Vagina (tissue), 2 donors: ENCODE results near the gene CPD.

Experiments
- CTCF ChIP-seq, 3 experiments: fragments of 450-650 bp in 2 of 3; fragments of 200-600 bp in 1 of 3; sonication (generic) in 1 of 3; IDR thresholded peaks; one replicate each; pipeline ENCODE4 v1.5.1; 2017 to 2019; ENCODE audit warnings: antibody characterized with exemption in 3 of 3, mild to moderate bottlenecking in 2 of 3, moderate library complexity in 2 of 3
- POLR2A ChIP-seq, 2 donors: fragments of 450-650 bp; IDR thresholded peaks; one replicate each; pipeline ENCODE4 v1.6.1; 2017; ENCODE audit warnings: antibody characterized with exemption in 2 of 2, mild to moderate bottlenecking in 2 of 2, moderate library complexity in 2 of 2

DNA sequence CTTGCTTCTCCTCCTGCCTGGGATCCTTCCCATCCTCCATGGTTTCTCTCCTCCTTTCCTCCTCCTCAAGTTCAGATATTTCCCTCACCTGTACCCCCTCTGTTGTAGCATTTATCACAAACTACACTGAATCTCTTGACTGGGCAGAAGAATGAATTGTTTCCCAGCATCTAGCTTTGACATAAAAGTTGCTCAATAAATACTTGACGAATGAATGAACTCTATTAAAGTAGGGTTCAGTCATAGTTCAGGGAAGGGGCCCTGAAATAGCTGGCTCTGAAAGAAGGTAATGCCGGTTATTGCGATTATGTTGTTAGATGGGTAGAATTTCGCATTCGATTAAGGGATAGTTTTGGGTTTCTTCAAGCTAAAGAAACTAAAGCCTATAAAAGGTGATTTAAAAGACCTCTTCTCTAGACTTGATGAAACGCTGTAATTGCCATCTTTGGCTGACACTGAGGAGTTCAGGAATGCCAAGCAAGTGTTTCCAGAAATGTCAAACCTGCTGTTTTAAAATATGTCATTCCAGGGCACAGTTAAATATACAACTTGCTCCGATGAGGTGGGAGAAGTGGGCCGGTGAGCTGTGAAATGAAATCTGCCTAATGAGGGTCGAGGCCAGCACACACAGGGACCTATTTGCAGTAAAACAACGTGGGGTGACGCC lies 1.0 kb upstream of the CPD start:
- TF ChIP-seq CTCF (IDR thresholded peaks at IDR 0.05) (no peak), POLR2A (IDR thresholded peaks at IDR 0.05) (no peak)
